ENCODE results near the gene CBFA2T3.
"Not testable (repeated sequence)": the region's sequence is repeated elsewhere in the genome, so short reads cannot be mapped to it uniquely, and the experiment has no call there.

CBFA2T3 gene

GRCh38 chr16:89011909-89012621 is 35.1 kb upstream of the CBFA2T3 start:
- no peaks in the 10 kb centered on the region for H3K27me3 ChIP-seq (ENCODE audit: control insufficient read depth, insufficient read depth, low read length)
- H3K4me1 ChIP-seq (ENCODE audit: control insufficient read depth, insufficient read depth, low read length): no peaks in the 10 kb centered on the region
- H3K27ac ChIP-seq (ENCODE audit: low read depth, low read length): no peak overlapping the region
- no peaks in the 10 kb centered on the region for H3K9me3 ChIP-seq (ENCODE audit: control insufficient read depth, insufficient read depth, low read length)
- H3K4me3 ChIP-seq (ENCODE audit: low read depth, low read length): no peak overlapping the region
- H3K36me3 ChIP-seq (ENCODE audit: control insufficient read depth, insufficient read depth, low read length): no peaks in the 10 kb centered on the region
- H3K9ac ChIP-seq (ENCODE audit: low read depth, low read length): no peak overlapping the region

DNA sequence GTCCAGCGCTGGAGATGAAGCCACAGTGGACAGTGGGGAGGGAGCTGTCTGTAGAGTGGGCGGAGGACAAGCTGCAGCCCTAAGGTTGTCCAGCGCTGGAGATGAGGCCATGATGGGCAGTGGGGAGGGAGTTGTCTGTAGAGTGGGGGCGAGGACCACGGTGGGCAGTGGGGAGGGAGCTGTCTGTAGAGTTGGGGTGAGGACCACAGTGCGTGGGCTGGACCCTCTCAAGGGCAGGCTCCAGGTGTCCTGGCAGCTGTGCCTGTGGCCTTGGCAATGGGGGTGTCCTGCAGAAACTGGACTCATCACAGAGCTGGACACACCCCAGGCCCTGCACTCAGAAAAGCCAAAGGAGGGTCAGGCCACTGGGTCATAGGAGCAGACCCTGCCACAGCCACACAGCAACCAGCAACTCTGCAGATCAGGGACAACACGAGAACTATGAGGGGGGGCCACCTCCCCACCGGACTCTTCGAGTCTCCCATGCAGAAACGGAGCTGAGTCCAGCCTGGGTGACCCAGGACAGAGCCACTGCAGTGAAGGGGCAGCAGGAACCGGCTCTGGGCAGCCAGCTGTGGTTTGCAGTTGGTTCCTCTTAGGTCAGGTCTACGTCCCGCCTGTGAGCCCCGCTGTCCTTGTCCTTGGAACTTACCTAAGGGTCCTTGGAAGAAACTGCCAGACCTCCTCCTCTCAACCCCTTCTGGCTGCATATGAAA is 33.4 kb upstream of the CBFA2T3 start:
- H3K27ac ChIP-seq (ENCODE audit: low read depth, low read length): no peak overlapping the region
- no peaks in the 10 kb centered on the region for H3K36me3 ChIP-seq (ENCODE audit: control insufficient read depth, insufficient read depth, low read length)
- no peaks in the 10 kb centered on the region for H3K27me3 ChIP-seq (ENCODE audit: control insufficient read depth, insufficient read depth, low read length)
- H3K9me3 ChIP-seq (ENCODE audit: control insufficient read depth, insufficient read depth, low read length): no peaks in the 10 kb centered on the region
- H3K9ac ChIP-seq (ENCODE audit: low read depth, low read length): no peak overlapping the region
- no peak overlapping the region for H3K4me3 ChIP-seq (ENCODE audit: low read depth, low read length)
- no peaks in the 10 kb centered on the region for H3K4me1 ChIP-seq (ENCODE audit: control insufficient read depth, insufficient read depth, low read length)

- Histone ChIP-seq H3K36me3 (ENCODE audit: control insufficient read depth, insufficient read depth, low read length) (no peaks in the 10 kb centered on the region), H3K27ac (ENCODE audit: low read depth, low read length) (no peak overlapping the region), H3K4me1 (ENCODE audit: control insufficient read depth, insufficient read depth, low read length) (no peaks in the 10 kb centered on the region), H3K9ac (ENCODE audit: low read depth, low read length) (no peak overlapping the region), H3K4me3 (ENCODE audit: low read depth, low read length) (no peak overlapping the region), H3K27me3 (ENCODE audit: control insufficient read depth, insufficient read depth, low read length) (no peaks in the 10 kb centered on the region), H3K9me3 (ENCODE audit: control insufficient read depth, insufficient read depth, low read length) (no peaks in the 10 kb centered on the region)
Observed at GRCh38 chr16:89009343-89010209, 32.6 kb upstream of the CBFA2T3 start.

GRCh38 chr16:89008796-89009195 is 31.8 kb upstream of the CBFA2T3 start:
- H3K27me3 ChIP-seq (ENCODE audit: control insufficient read depth, insufficient read depth, low read length); H3K4me1 ChIP-seq (ENCODE audit: control insufficient read depth, insufficient read depth, low read length); H3K4me3 ChIP-seq (ENCODE audit: low read depth, low read length); H3K9ac ChIP-seq (ENCODE audit: low read depth, low read length); H3K36me3 ChIP-seq (ENCODE audit: control insufficient read depth, insufficient read depth, low read length); H3K27ac ChIP-seq (ENCODE audit: low read depth, low read length); H3K9me3 ChIP-seq (ENCODE audit: control insufficient read depth, insufficient read depth, low read length): not testable (repeated sequence)

DNA sequence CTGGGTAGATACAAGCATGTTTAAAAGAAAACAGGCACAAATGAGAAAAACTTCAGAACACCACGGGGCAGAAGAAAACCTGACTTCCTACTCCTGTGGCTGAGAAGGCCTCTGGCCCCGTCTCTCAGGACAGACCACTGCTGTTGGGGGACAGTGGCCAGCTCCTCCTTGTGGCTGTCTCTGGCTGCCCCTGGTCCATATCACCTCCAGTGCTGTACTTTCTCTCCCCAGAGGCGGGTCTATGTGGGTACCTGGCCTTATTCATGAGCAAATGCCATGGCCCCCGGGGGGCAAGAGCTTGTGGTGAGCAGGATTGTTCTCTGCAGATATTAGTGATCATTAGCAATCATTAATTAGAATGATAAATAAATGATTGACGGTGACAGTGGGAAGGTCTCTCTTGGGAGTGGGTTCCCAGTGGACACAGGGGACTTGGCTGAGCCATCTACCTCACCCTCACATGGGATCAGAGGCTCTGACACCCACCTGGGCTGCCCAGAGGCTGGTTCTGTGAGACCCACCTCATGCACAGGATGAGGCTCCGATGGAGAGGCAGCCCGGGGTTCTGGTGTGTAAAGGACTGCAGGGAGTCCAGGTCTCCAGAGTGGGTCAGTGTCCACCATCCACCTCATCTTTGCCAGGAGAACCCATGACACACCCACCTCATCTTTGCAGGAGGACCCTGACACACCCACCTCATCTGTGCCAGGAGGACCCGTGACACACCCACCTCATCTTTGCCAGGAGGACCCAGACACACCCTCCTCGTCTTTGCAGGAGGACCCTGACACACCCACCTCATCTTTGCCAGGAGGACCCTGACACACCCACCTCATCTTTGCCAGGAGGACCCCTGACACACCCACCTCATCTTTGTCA is 30.6 kb upstream of the CBFA2T3 start:
- Histone ChIP-seq H3K4me1 (ENCODE audit: control insufficient read depth, insufficient read depth, low read length) (no peaks in the 10 kb centered on the region), H3K27ac (ENCODE audit: low read depth, low read length) (no peak overlapping the region), H3K36me3 (ENCODE audit: control insufficient read depth, insufficient read depth, low read length) (no peaks in the 10 kb centered on the region)

GRCh38 chr16:89006036-89006752 is 29.2 kb upstream of the CBFA2T3 start:
- Histone ChIP-seq H3K27me3 (ENCODE audit: control insufficient read depth, insufficient read depth, low read length) (peaks cover 8% of the 10 kb centered on the region), H3K4me1 (ENCODE audit: control insufficient read depth, insufficient read depth, low read length) (peaks cover 6% of the 10 kb centered on the region; the same call in 1 of the 2 replicates), H3K36me3 (ENCODE audit: control insufficient read depth, insufficient read depth, low read length) (no peaks in the 10 kb centered on the region)

More for the DNA sequence above, 30.6 kb upstream of the CBFA2T3 start:
- Histone ChIP-seq H3K27me3 (ENCODE audit: control insufficient read depth, insufficient read depth, low read length) (no peaks in the 10 kb centered on the region), H3K9me3 (ENCODE audit: control insufficient read depth, insufficient read depth, low read length) (no peaks in the 10 kb centered on the region), H3K9ac (ENCODE audit: low read depth, low read length) (no peak overlapping the region), H3K4me3 (ENCODE audit: low read depth, low read length) (no peak overlapping the region)

GRCh38 chr16:89005201-89006035 is 28.4 kb upstream of the CBFA2T3 start:
- H3K27me3 ChIP-seq (ENCODE audit: control insufficient read depth, insufficient read depth, low read length): peaks cover 16% of the 10 kb centered on the region
- no peak overlapping the region for H3K9ac ChIP-seq (ENCODE audit: low read depth, low read length)
- no peaks in the 10 kb centered on the region for H3K36me3 ChIP-seq (ENCODE audit: control insufficient read depth, insufficient read depth, low read length)
- H3K9me3 ChIP-seq (ENCODE audit: control insufficient read depth, insufficient read depth, low read length): no peaks in the 10 kb centered on the region
- H3K4me1 ChIP-seq (ENCODE audit: control insufficient read depth, insufficient read depth, low read length): peaks cover 14% of the 10 kb centered on the region; the same call in 1 of the 2 replicates
- no peak overlapping the region for H3K4me3 ChIP-seq (ENCODE audit: low read depth, low read length)
- no peak overlapping the region for H3K27ac ChIP-seq (ENCODE audit: low read depth, low read length)

More at GRCh38 chr16:89006036-89006752, 29.2 kb upstream of the CBFA2T3 start:
- Histone ChIP-seq H3K27ac (ENCODE audit: low read depth, low read length) (no peak overlapping the region), H3K4me3 (ENCODE audit: low read depth, low read length) (no peak overlapping the region), H3K9ac (ENCODE audit: low read depth, low read length) (no peak overlapping the region), H3K9me3 (ENCODE audit: control insufficient read depth, insufficient read depth, low read length) (no peaks in the 10 kb centered on the region)

GRCh38 chr16:89004209-89004831 is 27.3 kb upstream of the CBFA2T3 start:
- Histone ChIP-seq H3K27me3 (ENCODE audit: control insufficient read depth, insufficient read depth, low read length) (peaks cover 22% of the 10 kb centered on the region), H3K4me3 (ENCODE audit: low read depth, low read length) (no peak overlapping the region), H3K36me3 (ENCODE audit: control insufficient read depth, insufficient read depth, low read length) (no peaks in the 10 kb centered on the region), H3K9me3 (ENCODE audit: control insufficient read depth, insufficient read depth, low read length) (no peaks in the 10 kb centered on the region), H3K9ac (ENCODE audit: low read depth, low read length) (no peak overlapping the region), H3K4me1 (ENCODE audit: control insufficient read depth, insufficient read depth, low read length) (peaks cover 20% of the 10 kb centered on the region), H3K27ac (ENCODE audit: low read depth, low read length) (no peak overlapping the region)

DNA sequence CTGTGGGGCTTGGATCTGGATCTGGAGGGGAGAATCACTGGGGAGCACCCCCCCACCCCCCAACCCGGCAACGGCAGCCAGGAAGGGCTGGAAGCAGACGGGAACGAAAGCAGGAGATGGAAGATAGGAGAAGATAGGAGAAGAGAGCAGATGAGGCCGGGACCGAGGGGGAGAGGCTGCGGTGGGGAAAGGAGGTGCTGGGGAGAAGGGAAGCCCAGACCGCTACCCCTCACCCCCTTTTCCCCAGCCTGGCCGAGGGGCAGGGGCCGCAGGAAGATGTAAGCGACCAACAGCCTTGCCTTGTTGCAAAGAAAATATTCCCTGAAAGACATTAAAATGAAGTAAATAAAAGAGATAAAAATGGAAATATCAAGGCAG is 26.8 kb upstream of the CBFA2T3 start:
- no peak overlapping the region for H3K4me3 ChIP-seq (ENCODE audit: low read depth, low read length)
- peaks cover 20% of the 10 kb centered on the region for H3K4me1 ChIP-seq (ENCODE audit: control insufficient read depth, insufficient read depth, low read length)
- H3K9ac ChIP-seq (ENCODE audit: low read depth, low read length): no peak overlapping the region
- H3K27me3 ChIP-seq (ENCODE audit: control insufficient read depth, insufficient read depth, low read length): peaks cover 22% of the 10 kb centered on the region
- no peaks in the 10 kb centered on the region for H3K36me3 ChIP-seq (ENCODE audit: control insufficient read depth, insufficient read depth, low read length)
- no peak overlapping the region for H3K27ac ChIP-seq (ENCODE audit: low read depth, low read length)
- no peaks in the 10 kb centered on the region; the same call in 1 of the 2 replicates for H3K9me3 ChIP-seq (ENCODE audit: control insufficient read depth, insufficient read depth, low read length)
